GM12864 (cell line): ENCODE data around the gene MICB.
"Not testable (repeated sequence)": the region's sequence is repeated elsewhere in the genome, so short reads cannot be mapped to it uniquely, and the experiment has no call there.

ENCODE experiments used
- DNase-seq: peaks from one replicate; pipeline ENCODE4 v3.0.0-alpha.2; 2011; ENCODE audit warnings: low read depth
- H3K4me3 ChIP-seq: 2 replicates; pipeline ENCODE4 v1.5.1; 2011; ENCODE audit warnings: mild to moderate bottlenecking, low read depth, low read length, control low read depth
- TF ChIP-seq, protein P1 (sequence below): IDR thresholded peaks from 2 replicates; pipeline ENCODE4 v1.5.1; 2011; ENCODE audit warnings: low read depth, mild to moderate bottlenecking, moderate library complexity, low read length, control low read depth, inconsistent platforms; ENCODE audit errors: missing control alignments

The MICB gene

DNA sequence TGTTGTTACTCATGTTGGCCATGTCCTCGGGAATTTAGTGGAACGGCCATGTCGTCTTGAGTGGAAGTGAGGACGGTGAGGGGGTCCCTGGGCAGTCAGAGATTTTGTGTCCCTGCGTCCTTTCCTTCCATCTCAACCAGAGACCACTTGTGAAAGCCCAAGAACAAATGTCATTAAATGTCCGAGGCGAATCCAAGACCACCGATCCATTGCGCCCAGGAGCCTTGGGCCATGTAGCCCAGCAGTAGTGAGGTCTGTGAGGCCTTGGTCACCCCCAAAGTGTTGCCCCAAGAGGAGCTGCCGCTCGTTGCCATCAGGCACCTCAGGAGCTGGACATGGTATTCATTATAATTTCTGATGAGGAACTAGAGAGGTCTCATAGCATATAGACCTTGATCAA lies 17.4 kb upstream of the MICB start:
- no peak for DNase-seq
- no peak overlapping the region for H3K4me3 ChIP-seq
- TF ChIP-seq, protein P1, sequence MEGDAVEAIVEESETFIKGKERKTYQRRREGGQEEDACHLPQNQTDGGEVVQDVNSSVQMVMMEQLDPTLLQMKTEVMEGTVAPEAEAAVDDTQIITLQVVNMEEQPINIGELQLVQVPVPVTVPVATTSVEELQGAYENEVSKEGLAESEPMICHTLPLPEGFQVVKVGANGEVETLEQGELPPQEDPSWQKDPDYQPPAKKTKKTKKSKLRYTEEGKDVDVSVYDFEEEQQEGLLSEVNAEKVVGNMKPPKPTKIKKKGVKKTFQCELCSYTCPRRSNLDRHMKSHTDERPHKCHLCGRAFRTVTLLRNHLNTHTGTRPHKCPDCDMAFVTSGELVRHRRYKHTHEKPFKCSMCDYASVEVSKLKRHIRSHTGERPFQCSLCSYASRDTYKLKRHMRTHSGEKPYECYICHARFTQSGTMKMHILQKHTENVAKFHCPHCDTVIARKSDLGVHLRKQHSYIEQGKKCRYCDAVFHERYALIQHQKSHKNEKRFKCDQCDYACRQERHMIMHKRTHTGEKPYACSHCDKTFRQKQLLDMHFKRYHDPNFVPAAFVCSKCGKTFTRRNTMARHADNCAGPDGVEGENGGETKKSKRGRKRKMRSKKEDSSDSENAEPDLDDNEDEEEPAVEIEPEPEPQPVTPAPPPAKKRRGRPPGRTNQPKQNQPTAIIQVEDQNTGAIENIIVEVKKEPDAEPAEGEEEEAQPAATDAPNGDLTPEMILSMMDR, result no peak

DNA sequence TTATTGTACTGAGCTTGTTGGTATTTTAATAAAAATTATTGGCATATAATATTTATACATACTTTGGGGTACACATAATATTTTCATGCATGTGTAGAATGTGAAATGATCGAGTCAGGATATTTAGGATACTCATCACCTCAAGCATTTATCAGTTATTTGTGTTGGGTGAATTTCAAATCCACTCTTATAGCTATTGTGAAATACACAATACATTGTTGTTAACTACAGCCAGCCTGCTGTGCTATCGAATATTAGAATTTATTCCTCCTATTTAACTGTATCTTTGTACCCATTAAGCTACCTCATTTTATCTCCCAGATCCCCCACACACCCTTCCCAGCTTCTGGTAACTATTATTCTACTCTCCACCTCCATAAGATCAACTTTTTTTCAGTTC lies 14.6 kb upstream of the MICB start:
- DNase-seq, result no peak
- H3K4me3 ChIP-seq, result no peak overlapping the region
- TF ChIP-seq, protein P1, result no peak

DNA sequence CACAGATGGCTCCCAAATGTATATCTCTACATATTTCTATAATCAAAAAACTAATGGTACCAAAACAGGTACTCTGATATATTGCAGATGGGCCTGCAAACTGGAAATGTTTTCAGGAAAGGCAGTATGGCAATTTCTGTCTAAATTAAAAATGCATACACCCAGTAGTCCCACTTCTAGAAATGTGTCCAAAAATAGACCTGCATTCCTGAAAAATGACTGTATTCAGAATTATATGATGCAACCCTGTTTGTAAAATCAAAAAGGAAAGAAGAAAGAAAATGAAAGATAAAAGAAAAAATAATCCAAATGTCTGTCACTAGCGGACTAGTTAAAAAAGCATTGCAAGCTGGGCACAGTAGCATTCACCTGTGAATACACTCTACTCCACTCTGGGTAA lies 12.9 kb upstream of the MICB start:
- TF ChIP-seq, protein P1, result no peak
- DNase-seq, result no peak
- no peak overlapping the region for H3K4me3 ChIP-seq

DNA sequence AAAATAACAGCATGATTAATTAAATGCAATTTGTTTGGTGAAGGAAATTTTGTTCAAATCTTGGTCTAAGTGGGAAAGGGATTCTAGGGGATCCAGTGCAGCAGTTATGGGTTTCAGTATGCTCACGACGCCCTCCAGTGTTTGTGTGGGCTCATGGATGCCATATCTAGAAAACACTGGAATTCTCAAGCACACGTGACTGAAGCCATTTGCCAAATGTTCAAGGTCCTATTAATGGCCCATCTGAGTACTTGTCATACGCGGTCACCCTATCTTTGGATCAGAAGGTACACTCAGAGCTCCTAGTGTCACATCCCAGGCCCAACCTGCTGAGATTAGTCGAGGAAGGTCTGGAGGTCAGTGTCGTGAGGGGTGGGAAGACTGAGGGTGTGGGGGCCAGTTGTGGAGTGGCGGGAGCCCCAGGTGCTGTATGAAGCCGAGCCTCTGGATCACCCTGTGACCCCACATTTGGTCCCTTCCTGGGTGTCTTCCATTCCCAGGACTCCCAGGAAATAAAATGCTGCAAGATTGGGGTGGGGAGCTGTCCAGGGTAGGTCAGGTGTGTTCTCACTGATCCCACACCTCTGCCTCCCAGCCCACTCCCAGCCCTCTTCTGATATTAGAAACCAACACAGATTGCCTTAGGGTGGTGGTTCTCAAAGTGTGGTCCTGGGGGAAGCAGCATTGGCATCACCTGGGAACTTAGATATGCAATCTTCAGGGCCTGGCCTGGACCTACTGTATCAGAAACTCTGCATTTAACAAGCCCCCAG lies 11.7 kb upstream of the MICB start:
- not testable (repeated sequence) for DNase-seq, H3K4me3 ChIP-seq

DNA sequence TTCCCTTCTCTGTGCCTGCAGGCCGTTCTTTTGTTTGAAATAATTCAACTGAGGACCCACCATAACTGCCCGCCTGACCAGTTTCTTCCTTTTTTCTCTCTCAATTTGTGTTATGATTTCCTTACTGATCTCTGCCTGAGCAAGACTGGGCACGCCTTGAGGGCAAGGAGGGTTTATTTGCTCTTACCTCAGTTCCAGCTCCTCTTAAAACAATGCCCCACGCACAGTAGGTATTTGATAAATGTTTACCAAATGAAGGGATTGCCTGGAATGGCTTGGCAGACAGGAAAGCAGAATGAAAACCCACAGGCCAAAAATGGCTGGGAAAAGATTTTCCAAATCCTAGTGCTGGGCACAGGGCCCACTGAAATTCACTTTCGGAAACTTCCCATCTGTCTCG lies 10.3 kb upstream of the MICB start:
- H3K4me3 ChIP-seq, DNase-seq: not testable (repeated sequence)

DNA sequence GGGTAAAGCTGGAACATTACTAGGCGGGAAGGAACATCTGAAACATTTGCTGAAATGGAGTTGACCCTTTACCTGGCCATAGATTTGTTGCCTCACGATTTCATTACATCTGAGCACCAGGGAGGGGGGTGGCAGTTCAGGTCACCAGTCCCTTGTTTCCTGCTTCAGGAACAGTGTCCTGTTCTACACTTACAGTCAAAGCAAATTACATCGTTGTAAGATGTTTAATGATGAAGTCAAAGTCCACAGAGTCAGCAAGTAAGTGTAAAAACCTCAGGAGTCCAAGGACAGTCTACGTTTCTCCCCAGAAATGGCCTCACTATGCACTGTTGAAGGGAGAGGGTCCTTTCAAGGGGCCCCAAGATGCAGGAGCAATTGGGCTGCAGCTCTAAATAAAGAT lies 8.9 kb upstream of the MICB start:
- TF ChIP-seq, protein P1, result no peak
- DNase-seq, result no peak
- no peak overlapping the region for H3K4me3 ChIP-seq

DNA sequence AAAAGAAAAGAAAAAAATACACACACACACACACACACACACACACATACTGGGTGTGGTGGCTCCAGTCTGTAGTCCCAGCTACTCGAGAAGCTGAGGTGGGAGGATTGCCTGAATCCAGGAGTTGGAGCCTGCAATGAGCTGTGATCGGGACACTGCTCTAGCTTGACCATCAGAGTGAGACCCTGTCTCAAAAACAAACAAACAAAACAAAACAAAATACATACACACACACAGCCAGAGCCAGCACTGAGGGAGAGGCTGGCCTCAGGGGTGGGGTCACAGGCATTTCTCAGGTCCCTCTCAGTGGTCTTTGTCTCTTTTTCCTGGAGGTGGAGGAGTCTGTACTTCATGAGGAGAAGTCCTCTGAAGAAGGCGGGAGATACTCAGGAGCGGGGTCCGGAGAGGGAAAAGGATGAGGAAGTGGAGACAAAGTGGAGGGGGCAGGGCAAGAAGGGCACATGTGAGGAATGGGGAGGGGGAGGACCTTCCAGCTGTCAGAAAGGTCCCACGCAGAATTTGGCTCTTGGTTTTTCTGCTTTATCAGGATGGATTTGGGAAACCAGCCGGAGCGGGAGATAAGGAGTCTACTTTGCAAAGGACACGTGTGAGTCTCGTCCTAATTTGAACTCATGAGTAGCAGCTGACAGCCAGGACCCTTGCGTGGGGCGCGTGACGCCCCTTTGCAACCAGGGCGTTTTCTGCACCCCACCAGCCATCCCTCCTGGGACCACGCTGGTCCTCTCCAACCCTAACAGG lies 7.7 kb upstream of the MICB start:
- no peak overlapping the region for H3K4me3 ChIP-seq
- DNase-seq, result no peak

DNA sequence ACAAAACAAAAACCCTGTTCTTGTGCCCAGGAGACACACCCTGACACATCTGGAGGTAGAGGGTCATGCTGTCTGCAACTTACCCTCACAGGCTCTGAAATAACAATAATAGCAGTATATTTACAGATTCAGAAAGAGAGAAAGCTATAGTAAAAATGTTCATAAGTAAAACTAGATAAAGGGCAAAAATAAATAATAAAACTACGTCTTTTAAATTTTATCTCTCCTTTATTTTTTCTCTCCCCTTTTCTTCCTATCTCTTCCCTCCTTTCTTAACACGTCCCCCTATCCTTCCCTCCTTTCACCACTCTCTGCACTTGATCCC lies 4.4 kb upstream of the MICB start:
- not testable (repeated sequence) for DNase-seq
- H3K4me3 ChIP-seq, result peak overlapping the region; percentile 70

More for the DNA sequence above, 7.7 kb upstream of the MICB start:
- TF ChIP-seq, protein P1, result no peak
